HG03066 (cell line): Measurements from ENCODE around the gene PROX1.

Experiments used
- ATAC-seq: cut with Tn5 transposase; IDR thresholded peaks from one replicate; pipeline ENCODE4 v1.9.1; 2021; ENCODE audit warnings: low read depth; ENCODE audit not compliant: unreplicated experiment

The PROX1 gene

GRCh38 chr1:213987927-213988506 is at the start of gene PROX1:
Gene PROX1, plus strand, starts transcription at chr1:213987973. Its CDS starts 8,563 bp downstream, at chr1:213996536.
- ATAC-seq = no peak

GRCh38 chr1:213938776-213939175 is 49.0 kb upstream of the PROX1 start:
- ATAC-seq = no peak

GRCh38 chr1:213939888-213940287 is 47.9 kb upstream of the PROX1 start:
- no peak for ATAC-seq

GRCh38 chr1:213940947-213941346 is 46.8 kb upstream of the PROX1 start:
- no peak for ATAC-seq

- no peak for ATAC-seq
These were observed 45.7 kb upstream of the PROX1 start for GRCh38 chr1:213942061-213942460.

GRCh38 chr1:213947200-213947801 is 40.5 kb upstream of the PROX1 start:
- ATAC-seq = no peak

- ATAC-seq = no peak
These were observed 35.9 kb upstream of the PROX1 start for GRCh38 chr1:213951876-213952275.

- no peak for ATAC-seq
These were observed 34.0 kb upstream of the PROX1 start for GRCh38 chr1:213953806-213954205.

GRCh38 chr1:213956295-213956770 is 31.4 kb upstream of the PROX1 start:
- ATAC-seq = no peak

GRCh38 chr1:213958346-213958745 is 29.4 kb upstream of the PROX1 start:
- no peak for ATAC-seq

- ATAC-seq = no peak
These were observed 26.8 kb upstream of the PROX1 start for GRCh38 chr1:213960963-213961362.

GRCh38 chr1:213962508-213962907 is 25.3 kb upstream of the PROX1 start:
- no peak for ATAC-seq

GRCh38 chr1:213966122-213966521 is 21.7 kb upstream of the PROX1 start:
- no peak for ATAC-seq

GRCh38 chr1:213968146-213968825 is 19.5 kb upstream of the PROX1 start:
- ATAC-seq = no peak

GRCh38 chr1:213969958-213970555 is 17.7 kb upstream of the PROX1 start:
- ATAC-seq = no peak

- no peak for ATAC-seq
These were observed 15.6 kb upstream of the PROX1 start for GRCh38 chr1:213972141-213972540.

- no peak for ATAC-seq
These were observed 14.6 kb upstream of the PROX1 start for GRCh38 chr1:213973129-213973528.

GRCh38 chr1:213976665-213977485 is 10.9 kb upstream of the PROX1 start:
- ATAC-seq = no peak

GRCh38 chr1:213977486-213977842 is 10.3 kb upstream of the PROX1 start:
- ATAC-seq = no peak

- no peak for ATAC-seq
These were observed 9.9 kb upstream of the PROX1 start for GRCh38 chr1:213977909-213978308.
